HG02610 (cell line): ENCODE data around the gene PDLIM3.
"Not testable (repeated sequence)": the region's sequence is repeated elsewhere in the genome, so short reads cannot be mapped to it uniquely, and the experiment has no call there.

Experiments used
- ATAC-seq: cut with Tn5 transposase; IDR thresholded peaks from one replicate; pipeline ENCODE4 v1.9.1; 2021; ENCODE audit warnings: mild to moderate bottlenecking, moderate library complexity; ENCODE audit not compliant: unreplicated experiment

The PDLIM3 gene

DNA sequence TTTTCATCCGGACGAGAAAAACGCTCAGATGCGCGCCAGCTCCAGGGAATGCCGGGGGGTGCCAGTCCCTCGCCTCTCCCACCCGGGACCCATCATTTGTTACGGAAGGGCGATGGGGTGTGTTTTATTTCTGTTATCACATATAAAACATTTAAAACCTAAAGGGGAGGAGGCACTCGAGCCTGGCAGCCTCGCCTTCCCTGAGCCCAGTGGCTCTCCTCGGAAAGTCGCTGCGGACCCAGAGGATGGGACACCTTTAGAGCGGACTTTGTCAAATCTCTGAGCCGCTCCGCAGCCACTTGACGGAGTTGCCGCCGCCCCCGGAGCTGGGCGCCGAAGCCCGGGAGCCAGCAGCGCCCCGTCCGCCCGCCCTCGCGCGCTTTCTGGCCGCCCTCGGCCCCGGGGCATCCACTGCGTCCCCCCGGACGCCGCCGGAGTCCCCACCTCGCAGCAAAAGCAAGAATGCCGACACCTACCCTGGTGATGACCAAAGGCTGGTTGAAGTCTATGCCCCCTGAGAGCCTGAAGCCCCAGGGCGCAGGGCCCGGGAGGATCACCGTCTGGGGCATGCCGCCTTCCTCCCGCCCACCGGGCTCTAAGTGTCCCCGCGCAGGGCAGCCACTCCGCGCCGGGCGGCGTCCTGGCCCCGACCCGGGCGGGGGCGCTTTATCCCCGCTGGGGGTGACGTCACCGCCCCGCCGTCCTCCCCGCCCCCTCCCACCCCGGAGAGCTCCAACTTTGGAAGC, at the start of gene PDLIM3:
TSS of gene PDLIM3 (minus strand) at position 642 of the 746 bp plus-strand sequence. CDS start at position 569, 73 bp downstream.
- ATAC-seq: no peak

DNA sequence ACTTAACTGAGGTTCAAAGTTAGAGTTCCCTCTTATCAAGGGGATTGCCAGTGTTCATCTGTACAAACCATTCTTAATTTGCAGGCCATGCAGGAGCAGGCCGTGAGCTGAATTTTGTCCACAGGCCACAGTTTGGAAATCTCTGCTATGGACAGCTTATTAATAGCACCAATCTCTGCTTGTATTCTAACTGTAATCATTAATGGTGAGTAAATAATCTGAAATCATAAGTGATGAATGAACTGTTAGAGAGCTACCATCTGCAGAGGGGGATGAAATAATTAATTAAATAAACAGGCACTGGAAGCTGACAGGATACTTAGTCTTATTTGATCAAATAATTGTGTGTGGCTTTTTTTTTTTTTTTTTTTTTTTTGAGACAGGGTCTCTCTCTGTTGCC, 48.5 kb upstream of the PDLIM3 start:
- no peak for ATAC-seq

GRCh38 chr4:185582651-185583400, 47.5 kb upstream of the PDLIM3 start:
- ATAC-seq: no peak

GRCh38 chr4:185580699-185581098, 45.4 kb upstream of the PDLIM3 start:
- no peak for ATAC-seq

- ATAC-seq: no peak
Measured at GRCh38 chr4:185578284-185578683, 43.0 kb upstream of the PDLIM3 start.

DNA sequence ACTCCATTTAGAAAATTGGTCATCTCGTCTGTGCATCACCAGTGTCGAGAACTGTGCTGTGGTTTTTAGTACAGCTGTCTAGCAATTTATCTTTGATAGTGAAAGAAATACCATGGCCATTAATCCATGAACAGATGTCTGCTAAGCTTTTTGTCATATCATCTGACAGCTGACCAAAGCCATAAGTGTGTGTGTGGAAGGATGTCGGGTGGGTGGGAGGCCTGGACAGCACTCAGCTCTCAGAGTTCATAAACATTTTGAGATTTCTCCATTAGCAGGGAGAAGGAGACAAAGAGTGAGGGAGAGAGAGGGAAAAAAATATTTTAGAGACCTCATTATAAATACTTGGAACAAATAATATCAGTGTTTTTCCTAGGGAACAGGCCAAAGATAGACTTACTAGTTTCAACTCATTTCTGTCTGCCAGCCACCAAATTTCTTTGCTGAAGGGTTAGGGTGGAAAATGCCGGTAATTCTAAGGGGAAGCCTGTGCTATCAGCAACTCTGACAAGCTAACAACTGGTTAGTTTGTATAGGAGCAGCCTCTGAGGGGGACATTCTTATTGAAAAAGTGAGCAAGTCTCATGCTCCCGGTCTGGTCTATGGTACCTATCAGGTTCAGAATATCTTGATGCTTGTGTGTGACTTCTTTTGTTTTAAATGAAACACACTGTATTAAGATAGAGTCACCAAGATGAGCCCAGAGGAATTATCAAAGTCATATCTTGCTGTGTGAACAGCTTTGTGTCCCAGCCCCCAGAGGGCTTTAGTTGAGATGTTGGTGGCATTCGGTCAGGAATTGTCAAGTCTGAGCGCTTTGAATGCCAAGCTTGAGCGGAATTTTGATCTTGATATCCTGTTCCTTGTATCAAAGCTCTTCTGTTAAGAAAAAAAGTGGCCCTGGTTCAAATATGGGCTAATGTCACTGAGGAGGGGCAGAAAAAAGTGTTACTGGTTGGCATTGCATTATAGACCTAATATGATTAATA, 41.9 kb upstream of the PDLIM3 start:
- ATAC-seq: no peak

- no peak for ATAC-seq
Measured at GRCh38 chr4:185576314-185576961, 41.1 kb upstream of the PDLIM3 start.

GRCh38 chr4:185573651-185574199, 38.4 kb upstream of the PDLIM3 start:
- ATAC-seq: no peak

GRCh38 chr4:185570727-185571126, 35.4 kb upstream of the PDLIM3 start:
- no peak for ATAC-seq

- ATAC-seq: no peak
Measured at GRCh38 chr4:185567381-185568376, 32.4 kb upstream of the PDLIM3 start.

DNA sequence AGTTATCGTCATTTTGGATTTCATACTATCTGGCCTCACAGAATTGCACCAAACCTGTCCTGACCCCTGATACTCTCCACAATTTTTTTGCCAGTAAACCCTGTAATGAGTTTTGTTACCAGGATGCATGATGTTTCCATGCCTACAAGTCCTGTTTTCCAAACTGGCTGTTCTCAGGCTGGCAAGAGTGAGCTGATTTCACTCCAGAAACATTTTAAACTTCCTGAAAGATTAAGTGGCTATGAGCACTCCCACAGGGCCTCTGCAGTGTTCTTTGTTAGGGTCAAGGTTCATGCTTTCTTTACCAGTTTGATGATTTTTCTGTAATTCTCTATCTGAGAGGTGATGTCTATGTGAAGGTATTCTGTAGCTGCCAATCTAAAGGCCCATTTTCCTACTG, 31.7 kb upstream of the PDLIM3 start:
- ATAC-seq: no peak

GRCh38 chr4:185566425-185566824, 31.1 kb upstream of the PDLIM3 start:
- ATAC-seq: no peak

- no peak for ATAC-seq
Measured at GRCh38 chr4:185565696-185566095, 30.4 kb upstream of the PDLIM3 start.

GRCh38 chr4:185564349-185564748, 29.0 kb upstream of the PDLIM3 start:
- no peak for ATAC-seq

- no peak for ATAC-seq
Measured at GRCh38 chr4:185562531-185562930, 27.2 kb upstream of the PDLIM3 start.

GRCh38 chr4:185560316-185560715, 25.0 kb upstream of the PDLIM3 start:
- ATAC-seq: no peak

DNA sequence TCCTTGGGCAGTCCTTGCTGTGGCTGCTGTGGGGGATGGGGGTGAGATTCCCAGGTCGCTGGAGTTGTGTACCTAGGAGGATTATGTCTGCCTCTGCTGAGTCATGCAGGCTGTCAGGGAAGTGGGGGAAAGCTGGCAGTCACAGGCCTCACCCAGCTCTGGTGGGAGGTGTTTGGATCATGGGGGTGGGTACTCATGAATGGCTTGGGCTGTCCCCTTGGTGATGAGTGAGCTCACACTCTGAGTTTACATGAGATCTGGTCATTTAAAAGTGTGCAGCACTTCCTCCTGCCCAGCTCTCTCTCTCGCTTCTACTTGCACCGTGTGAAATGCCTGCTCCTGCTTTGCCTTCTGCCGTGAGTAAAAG, 24.6 kb upstream of the PDLIM3 start:
- ATAC-seq: no peak

GRCh38 chr4:185559251-185559914, 24.1 kb upstream of the PDLIM3 start:
- ATAC-seq: not testable (repeated sequence)
